Retinal pigment epithelial cell (primary cell): ENCODE results near the gene VAMP4.

ENCODE experiments used
- DNase-seq: peaks from one replicate; pipeline ENCODE4 v3.0.0-alpha.2; 2010; ENCODE audit warnings: low read depth
- H3K4me3 ChIP-seq: 2 replicates; pipeline ENCODE4 v1.5.1; 2011; ENCODE audit warnings: mild to moderate bottlenecking, low read length, control low read depth, moderate library complexity
- CTCF ChIP-seq: conservative IDR thresholded peaks from 2 replicates; pipeline ENCODE4 v1.5.1; 2011; ENCODE audit warnings: low read depth, low read length, control low read depth, inconsistent platforms

The VAMP4 gene

GRCh38 chr1:171753685-171754352 is 12.0 kb upstream of the VAMP4 start:
- TF ChIP-seq CTCF = no peak
- no peak overlapping the region for H3K4me3 ChIP-seq
- DNase-seq = no peak

GRCh38 chr1:171753182-171753581 is 11.3 kb upstream of the VAMP4 start:
- TF ChIP-seq CTCF = no peak
- DNase-seq = no peak
- no peak overlapping the region for H3K4me3 ChIP-seq

GRCh38 chr1:171751221-171751620 is 9.4 kb upstream of the VAMP4 start:
- no peak for DNase-seq
- no peak overlapping the region for H3K4me3 ChIP-seq
- no peak for TF ChIP-seq CTCF

GRCh38 chr1:171748651-171749050 is 6.8 kb upstream of the VAMP4 start:
- no peak for TF ChIP-seq CTCF
- H3K4me3 ChIP-seq = no peak overlapping the region
- no peak for DNase-seq

DNA sequence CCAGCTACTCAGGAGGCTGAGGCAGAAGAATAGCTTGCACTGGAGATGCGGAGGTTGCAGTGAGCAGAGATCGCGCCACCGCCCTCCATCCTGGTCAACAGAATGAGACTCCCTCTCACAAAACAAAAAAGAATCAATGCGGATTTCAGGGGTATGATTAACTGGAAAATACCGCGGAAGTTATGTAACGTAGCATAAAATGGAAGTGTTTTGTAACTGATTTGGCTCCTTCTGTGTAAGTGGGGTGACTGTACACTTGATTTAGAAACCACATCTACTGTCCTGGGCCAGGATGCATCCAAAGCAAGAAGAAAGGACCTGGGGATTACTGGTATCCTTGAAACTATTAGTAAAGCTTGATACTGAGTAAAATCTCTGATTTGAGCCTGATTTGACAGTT is 3.1 kb upstream of the VAMP4 start:
- no peak for DNase-seq
- H3K4me3 ChIP-seq = no peak overlapping the region
- TF ChIP-seq CTCF = no peak

DNA sequence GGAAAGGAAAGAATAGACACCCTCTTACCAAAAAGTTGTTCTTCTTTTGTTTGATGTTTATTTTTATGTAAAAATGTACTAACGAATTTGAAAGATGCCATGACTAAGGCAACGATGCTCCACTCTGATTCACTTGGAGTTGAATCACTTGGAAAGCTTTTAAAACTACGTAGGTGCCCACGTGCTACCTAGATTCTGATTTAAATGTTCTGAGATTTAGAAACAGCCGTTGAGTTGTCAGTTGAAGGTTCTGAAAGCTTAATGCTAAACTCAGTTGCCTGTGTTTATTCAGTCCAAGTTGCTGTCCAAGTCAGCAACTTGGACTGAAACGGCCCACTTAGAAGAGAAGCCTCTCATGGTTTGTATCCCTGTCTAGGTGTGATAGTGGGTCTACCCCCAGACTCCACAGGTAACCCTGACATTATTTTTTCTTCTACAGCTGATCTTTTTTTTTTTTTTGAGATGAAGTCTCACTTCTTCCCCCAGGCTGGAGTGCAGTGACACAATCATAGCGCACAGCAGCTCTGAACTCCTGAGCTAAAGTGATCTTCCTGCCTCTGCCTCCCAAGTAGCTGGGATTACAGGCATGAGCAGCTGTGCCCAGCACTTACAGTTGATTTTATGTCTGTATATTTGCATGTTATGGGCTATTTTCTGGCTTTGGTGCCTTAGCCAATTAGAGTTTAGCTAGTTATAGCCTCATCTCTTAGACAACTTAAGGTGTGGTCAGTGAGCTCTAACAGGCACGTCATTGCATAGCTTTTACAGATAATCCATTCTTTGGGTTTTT is 1.4 kb upstream of the VAMP4 start:
- H3K4me3 ChIP-seq = peak overlapping the region; percentile 88
- no peak for DNase-seq
- TF ChIP-seq CTCF = no peak

DNA sequence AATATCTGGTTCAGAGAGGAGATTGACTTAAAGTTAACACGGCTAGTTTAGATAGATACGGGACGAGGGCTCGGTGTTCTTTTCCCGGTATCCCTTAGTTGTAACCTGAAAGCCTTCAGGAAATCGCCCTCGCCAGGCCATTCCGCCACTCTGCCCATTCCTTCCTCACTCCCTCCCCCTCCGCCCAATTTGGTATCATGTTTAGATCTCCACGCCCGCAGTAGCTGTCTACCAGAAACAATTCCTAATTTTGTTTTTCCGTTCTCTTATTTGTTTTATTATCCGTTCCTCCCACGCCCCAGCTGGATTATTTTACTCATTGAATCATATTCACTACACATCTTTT is 685 bp upstream of the VAMP4 start:
- H3K4me3 ChIP-seq = peak overlapping the region; percentile 88
- no peak for DNase-seq
- TF ChIP-seq CTCF = no peak
